Panc1 (cell line): ENCODE measurements around the gene DNAH3. TPM values are rescaled to one million over a fixed set of nuclear protein-coding genes. Genes with fewer than 3 reads are reported as not detected.

Experiments used
- ATAC-seq: fragments of 200-7000 bp; cut with Tn5 transposase; 2 replicates; pipeline ENCODE4 v1.9.1; 2020; ENCODE audit warnings: mild to moderate bottlenecking, moderate library complexity
- BruUV-seq: library from RNA; stranded (reverse); fragments of 400-500 nt; replicated peaks from 2 replicates; lab custom pipeline; 2021; lab: Mats Ljungman, UMichigan
- CTCF ChIA-PET: fragments of 300-600 bp; sonication (Branson Sonifier 250); formaldehyde crosslinking; loops from one replicate; lab custom pipeline; 2022; ENCODE audit warnings: antibody characterized with exemption; lab: Charles Lee
- POLR2A ChIA-PET: fragments of 300-600 bp; sonication (Branson Sonifier 250); formaldehyde crosslinking; loops from one replicate; lab custom pipeline; 2022; ENCODE audit warnings: antibody characterized with exemption; lab: Charles Lee
- DNase-seq: peaks from one replicate; pipeline ENCODE4 v3.0.0-alpha.2; 2010; ENCODE audit warnings: low read depth, low spot score
- H3K27ac ChIP-seq: 2 replicates; pipeline ENCODE4 v1.5.1; 2011; ENCODE audit warnings: mild to moderate bottlenecking, low read length, inconsistent platforms
- H3K27me3 ChIP-seq: fragments of 200-500 bp; sonication (Bioruptor generic); 2 replicates; pipeline ENCODE4 v1.6.0; 2014; ENCODE audit warnings: low read length, inconsistent platforms; ENCODE audit not compliant: control insufficient read depth, insufficient read depth
- H3K36me3 ChIP-seq: fragments of 200-500 bp; sonication (Bioruptor generic); 2 replicates; pipeline ENCODE4 v1.5.1; 2014; ENCODE audit warnings: inconsistent platforms, mild to moderate bottlenecking, low read length, moderate library complexity; ENCODE audit not compliant: control insufficient read depth, insufficient read depth
- H3K4me1 ChIP-seq: 2 replicates; pipeline ENCODE4 v1.5.1; 2011; ENCODE audit warnings: inconsistent platforms, mild to moderate bottlenecking, low read length, moderate library complexity; ENCODE audit not compliant: control insufficient read depth, insufficient read depth
- H3K4me3 ChIP-seq, 2 experiments: 2 replicates each; pipeline ENCODE4 v1.5.1; 2011 to 2012; ENCODE audit warnings: low read depth in 2 of 2, low read length in 2 of 2, mild to moderate bottlenecking in 2 of 2, inconsistent platforms in 1 of 2, moderate library complexity in 1 of 2
- H3K9me3 ChIP-seq: fragments of 200-500 bp; sonication (Bioruptor generic); 2 replicates; pipeline ENCODE4 v1.5.1; 2014; ENCODE audit warnings: low read depth, mild to moderate bottlenecking, inconsistent platforms, low read length, moderate library complexity; ENCODE audit not compliant: control insufficient read depth, insufficient read depth
- CTCF ChIP-seq: fragments of 450-650 bp; IDR thresholded peaks from 2 replicates; pipeline ENCODE4 v1.5.1; 2017; ENCODE audit warnings: mild to moderate bottlenecking
- POLR2AphosphoS5 ChIP-seq: IDR thresholded peaks from 2 replicates; pipeline ENCODE4 v1.6.1; 2012; ENCODE audit warnings: mild to moderate bottlenecking, low read depth, low read length, moderate library complexity
- REST ChIP-seq, 2 experiments: IDR thresholded peaks; 2 replicates each; pipeline ENCODE4 v1.6.1; 2011 to 2012; ENCODE audit warnings: low read depth in 2 of 2, control low read depth in 1 of 2, low read length in 1 of 2, mild to moderate bottlenecking in 1 of 2, moderate library complexity in 1 of 2; ENCODE audit not compliant: insufficient read depth in 1 of 2
- SIN3A ChIP-seq: IDR thresholded peaks from 2 replicates; pipeline ENCODE4 v1.6.1; 2012; ENCODE audit warnings: low read depth, mild to moderate bottlenecking, low read length, moderate library complexity, borderline replicate concordance; ENCODE audit not compliant: insufficient read depth
- TCF7L2 ChIP-seq: IDR thresholded peaks from 2 replicates; pipeline ENCODE4 v1.6.1; 2011; ENCODE audit warnings: mild to moderate bottlenecking, low read depth, low read length, inconsistent platforms
- in situ Hi-C: cut with HindIII; loops from 2 replicates; pipeline ENCODE4 v1.10.0; 2016; ENCODE audit warnings: low sequenced_read_pairs, low pct_unique_long_range_greater_than_20kb
- intact Hi-C: fragments of 100-400 bp; cut with micrococcal nuclease; formaldehyde crosslinking; loops from one replicate; pipeline ENCODE4 v1.10.0; 2022; ENCODE audit not compliant: unreplicated experiment
- total RNA-seq: library from RNA; stranded (reverse); gene quantifications from one replicate; pipeline ENCODE4 v1.2.1, GENCODE V29; 2021; ENCODE audit not compliant: unreplicated experiment

The DNAH3 gene
- total RNA-seq, 1 experiment from 2014 or later: 0.62 TPM

- H3K4me3 ChIP-seq: no peak overlapping the region
- no peak overlapping the region for H3K27ac ChIP-seq
- H3K9me3 ChIP-seq: no peaks in the 10 kb centered on the region
- H3K4me1 ChIP-seq: no peaks in the 10 kb centered on the region
- CTCF ChIA-PET: interaction anchor here (0.5 kb wide), 1 partner anchor 21 kb away, joined by 3 read pairs; no protein-coding TSS in a partner anchor
- H3K27me3 ChIP-seq: peaks cover 6% of the 10 kb centered on the region; the same call in 1 of the 2 replicates
- intact Hi-C loops (no loop called here), in situ Hi-C loops (no loop called here)
- no peak for ATAC-seq
- no peak for DNase-seq
- BruUV-seq: no TSS peak
- TF ChIP-seq SIN3A: no peak
- no peak for TF ChIP-seq TCF7L2
- TF ChIP-seq CTCF: no peak
- TF ChIP-seq REST (IDR thresholded peaks at IDR 0.05; ENCODE audit: insufficient read depth in 1 of 2, low read depth in 2 of 2, low read length in 1 of 2): no peak
- no peak for TF ChIP-seq POLR2AphosphoS5
- H3K36me3 ChIP-seq: no peaks in the 10 kb centered on the region
- POLR2A ChIA-PET: no interaction called here
Observed at GRCh38 chr16:21125191-21125590, 25.5 kb downstream of the DNAH3 start.

- Histone ChIP-seq H3K9me3 (no peaks in the 10 kb centered on the region), H3K4me1 (no peaks in the 10 kb centered on the region), H3K4me3 (no peak overlapping the region), H3K36me3 (no peaks in the 10 kb centered on the region), H3K27me3 (peaks cover under 1% of the 10 kb centered on the region; the same call in 1 of the 2 replicates), H3K27ac (no peak overlapping the region)
- ChIA-PET CTCF (no interaction called here), POLR2A (no interaction called here)
- in situ Hi-C loops (no loop called here), intact Hi-C loops (no loop called here)
- no TSS peak for BruUV-seq
- no peak for TF ChIP-seq POLR2AphosphoS5
- no peak for TF ChIP-seq TCF7L2
- no peak for TF ChIP-seq CTCF
- TF ChIP-seq REST (IDR thresholded peaks at IDR 0.05; ENCODE audit: insufficient read depth in 1 of 2, low read depth in 2 of 2, low read length in 1 of 2): no peak
- TF ChIP-seq SIN3A: no peak
- DNase-seq (no peak), ATAC-seq (no peak)
Observed at GRCh38 chr16:21120976-21121520, 29.6 kb downstream of the DNAH3 start.
